Activated naive CD8-positive, alpha-beta T cell (primary cell): ENCODE data around the gene DOCK2.
A peak's percentile ranks its signal among the peaks of the same experiment; 100 is the strongest.
"Not testable (repeated sequence)": the region's sequence is repeated elsewhere in the genome, so short reads cannot be mapped to it uniquely, and the experiment has no call there.

Experiments used
- H3K27ac Mint-ChIP-seq: one replicate; pipeline ENCODE4 v1.8.0; 2021; ENCODE audit warnings: mixed read lengths
- H3K27me3 Mint-ChIP-seq: one replicate; pipeline ENCODE4 v1.8.0; 2021; ENCODE audit warnings: mixed read lengths
- H3K36me3 Mint-ChIP-seq: one replicate; pipeline ENCODE4 v1.8.0; 2021; ENCODE audit warnings: mixed read lengths
- H3K4me1 Mint-ChIP-seq: one replicate; pipeline ENCODE4 v1.8.0; 2021; ENCODE audit warnings: low read depth, mixed read lengths
- H3K4me3 Mint-ChIP-seq: one replicate; pipeline ENCODE4 v1.8.0; 2021; ENCODE audit warnings: mild to moderate bottlenecking, mixed read lengths
- H3K9me3 Mint-ChIP-seq: one replicate; pipeline ENCODE4 v1.8.0; 2021; ENCODE audit warnings: low read depth, mixed read lengths

DOCK2 gene

GRCh38 chr5:169804861-169805260, 167.8 kb downstream of the DOCK2 start:
- Mint-ChIP-seq H3K27me3 (no peaks in the 10 kb centered on the region), H3K9me3 (no peaks in the 10 kb centered on the region), H3K4me3 (peak overlapping the region; percentile 46), H3K27ac (peak overlapping the region; percentile 92), H3K4me1 (peaks cover 42% of the 10 kb centered on the region), H3K36me3 (peaks cover 30% of the 10 kb centered on the region)

- Mint-ChIP-seq H3K4me1 (peaks cover 40% of the 10 kb centered on the region), H3K4me3 (peak overlapping the region; percentile 46), H3K27ac (peak overlapping the region; percentile 92), H3K9me3 (no peaks in the 10 kb centered on the region), H3K27me3 (no peaks in the 10 kb centered on the region), H3K36me3 (peaks cover 28% of the 10 kb centered on the region)
These were observed 168.5 kb downstream of the DOCK2 start for GRCh38 chr5:169805527-169805934.

DNA sequence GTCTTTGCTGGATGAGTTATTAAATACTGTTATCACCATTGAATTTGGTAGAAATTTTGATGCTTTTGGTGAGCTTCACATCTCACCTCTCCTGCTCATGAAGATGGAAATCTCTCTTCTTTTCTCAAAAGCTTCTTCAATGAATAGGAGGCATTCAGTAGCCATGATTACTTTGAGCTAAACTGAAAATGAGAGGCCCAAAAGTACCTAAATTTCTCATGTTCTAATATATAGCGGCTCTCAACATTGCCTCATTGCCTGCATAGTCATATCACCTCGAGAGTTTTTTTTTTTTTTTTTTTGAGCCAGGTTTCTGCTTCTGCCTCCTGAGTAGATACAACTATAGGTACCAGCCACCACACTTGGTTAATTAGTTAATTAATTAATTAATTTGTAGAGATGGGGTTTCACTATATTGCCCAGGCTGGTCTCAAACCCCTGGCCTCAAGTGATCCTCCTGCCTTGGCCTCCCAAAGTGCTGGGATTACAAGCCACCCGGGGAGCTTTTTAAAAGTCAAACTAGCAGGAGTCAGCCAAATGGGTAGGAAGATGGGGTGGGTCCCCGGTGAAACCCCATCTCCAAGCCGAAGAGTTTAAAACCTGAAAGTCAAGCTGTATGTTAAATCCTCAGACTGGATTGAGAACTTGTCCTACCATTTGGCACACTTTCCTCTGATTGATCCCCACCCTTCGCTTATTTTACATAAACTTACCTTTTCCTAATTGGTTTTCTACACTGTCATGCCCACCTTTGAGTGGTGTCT, 169.0 kb downstream of the DOCK2 start:
- H3K27me3 Mint-ChIP-seq, result no peaks in the 10 kb centered on the region
- H3K36me3 Mint-ChIP-seq, result peaks cover 26% of the 10 kb centered on the region
- peak overlapping the region; percentile 92 for H3K27ac Mint-ChIP-seq
- H3K9me3 Mint-ChIP-seq, result no peaks in the 10 kb centered on the region
- H3K4me3 Mint-ChIP-seq, result peak overlapping the region; percentile 46
- peaks cover 38% of the 10 kb centered on the region for H3K4me1 Mint-ChIP-seq

DNA sequence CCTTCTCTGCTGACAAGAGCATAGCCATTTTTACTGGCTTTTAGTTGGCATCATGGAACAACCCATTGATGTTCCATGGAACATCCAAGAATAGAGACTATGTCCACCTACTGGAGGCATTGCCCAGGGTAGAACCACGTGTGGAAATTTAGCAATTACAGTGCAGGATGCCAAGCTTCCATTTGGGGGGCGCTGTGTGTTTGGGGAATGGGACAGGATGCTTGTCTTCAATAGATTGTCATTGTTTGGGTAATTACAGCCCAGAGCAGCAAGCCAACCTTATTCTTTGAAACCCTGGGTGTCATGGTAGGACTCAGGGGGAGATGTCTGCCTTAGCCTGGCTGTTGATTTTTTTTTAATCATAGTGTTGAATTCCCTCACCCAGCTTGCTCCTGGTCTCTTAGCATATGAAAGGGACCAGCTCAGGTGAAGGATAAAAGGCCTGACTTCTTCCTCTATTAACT, 171.1 kb downstream of the DOCK2 start:
- Mint-ChIP-seq H3K27ac (no peak overlapping the region), H3K9me3 (no peaks in the 10 kb centered on the region), H3K4me3 (no peak overlapping the region), H3K27me3 (no peaks in the 10 kb centered on the region), H3K36me3 (peaks cover 31% of the 10 kb centered on the region), H3K4me1 (peaks cover 32% of the 10 kb centered on the region)

- not testable (repeated sequence) for H3K4me3 Mint-ChIP-seq, H3K27me3 Mint-ChIP-seq, H3K27ac Mint-ChIP-seq, H3K9me3 Mint-ChIP-seq
- H3K36me3 Mint-ChIP-seq, result peaks cover 30% of the 10 kb centered on the region
- H3K4me1 Mint-ChIP-seq, result peaks cover 27% of the 10 kb centered on the region
These were observed 171.8 kb downstream of the DOCK2 start for GRCh38 chr5:169808880-169809279.

GRCh38 chr5:169809281-169809680, 172.2 kb downstream of the DOCK2 start:
- H3K36me3 Mint-ChIP-seq, result peaks cover 31% of the 10 kb centered on the region
- H3K27ac Mint-ChIP-seq, result no peak overlapping the region
- peaks cover 23% of the 10 kb centered on the region for H3K4me1 Mint-ChIP-seq
- no peaks in the 10 kb centered on the region for H3K9me3 Mint-ChIP-seq
- no peak overlapping the region for H3K4me3 Mint-ChIP-seq
- no peaks in the 10 kb centered on the region for H3K27me3 Mint-ChIP-seq

- Mint-ChIP-seq H3K27me3 (no peaks in the 10 kb centered on the region), H3K27ac (no peak overlapping the region), H3K36me3 (peaks cover 27% of the 10 kb centered on the region), H3K9me3 (no peaks in the 10 kb centered on the region), H3K4me3 (no peak overlapping the region), H3K4me1 (peaks cover 10% of the 10 kb centered on the region)
These were observed 173.4 kb downstream of the DOCK2 start for GRCh38 chr5:169810524-169810923.

DNA sequence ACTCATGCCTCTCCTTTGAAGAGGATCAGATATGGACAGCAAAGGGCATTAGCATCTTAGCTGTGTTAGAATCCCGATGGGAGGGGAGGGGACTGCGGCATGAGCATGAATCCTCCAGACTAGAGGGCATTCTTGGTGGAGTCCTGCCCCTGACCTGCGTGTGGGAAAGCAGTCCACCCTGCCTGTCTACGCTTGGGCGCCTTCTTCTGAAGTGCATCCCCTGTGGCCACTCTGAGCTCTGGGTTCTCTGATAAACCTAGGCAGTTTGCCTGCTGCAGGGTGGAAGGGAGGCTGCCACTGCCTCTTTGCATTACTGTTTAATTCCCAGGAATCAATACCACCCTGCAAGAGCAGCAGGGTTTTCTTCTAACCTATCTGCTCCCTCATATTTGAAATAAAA, 173.9 kb downstream of the DOCK2 start:
- H3K9me3 Mint-ChIP-seq, result no peaks in the 10 kb centered on the region
- H3K4me1 Mint-ChIP-seq, result peaks cover 5% of the 10 kb centered on the region
- no peaks in the 10 kb centered on the region for H3K27me3 Mint-ChIP-seq
- H3K27ac Mint-ChIP-seq, result no peak overlapping the region
- no peak overlapping the region for H3K4me3 Mint-ChIP-seq
- H3K36me3 Mint-ChIP-seq, result peaks cover 29% of the 10 kb centered on the region

GRCh38 chr5:169811680-169812079, 174.6 kb downstream of the DOCK2 start:
- Mint-ChIP-seq H3K27ac (no peak overlapping the region), H3K36me3 (peaks cover 30% of the 10 kb centered on the region), H3K27me3 (no peaks in the 10 kb centered on the region), H3K4me3 (no peak overlapping the region), H3K9me3 (no peaks in the 10 kb centered on the region), H3K4me1 (peaks cover 4% of the 10 kb centered on the region)

- Mint-ChIP-seq H3K4me3 (no peak overlapping the region), H3K27ac (no peak overlapping the region), H3K27me3 (no peaks in the 10 kb centered on the region), H3K9me3 (no peaks in the 10 kb centered on the region), H3K4me1 (peaks cover 4% of the 10 kb centered on the region), H3K36me3 (peaks cover 40% of the 10 kb centered on the region)
These were observed 175.7 kb downstream of the DOCK2 start for GRCh38 chr5:169812786-169813185.

- Mint-ChIP-seq H3K36me3 (peaks cover 51% of the 10 kb centered on the region), H3K9me3 (no peaks in the 10 kb centered on the region), H3K27me3 (no peaks in the 10 kb centered on the region), H3K4me1 (peaks cover 1% of the 10 kb centered on the region), H3K4me3 (no peak overlapping the region), H3K27ac (no peak overlapping the region)
These were observed 177.0 kb downstream of the DOCK2 start for GRCh38 chr5:169814045-169814444.

DNA sequence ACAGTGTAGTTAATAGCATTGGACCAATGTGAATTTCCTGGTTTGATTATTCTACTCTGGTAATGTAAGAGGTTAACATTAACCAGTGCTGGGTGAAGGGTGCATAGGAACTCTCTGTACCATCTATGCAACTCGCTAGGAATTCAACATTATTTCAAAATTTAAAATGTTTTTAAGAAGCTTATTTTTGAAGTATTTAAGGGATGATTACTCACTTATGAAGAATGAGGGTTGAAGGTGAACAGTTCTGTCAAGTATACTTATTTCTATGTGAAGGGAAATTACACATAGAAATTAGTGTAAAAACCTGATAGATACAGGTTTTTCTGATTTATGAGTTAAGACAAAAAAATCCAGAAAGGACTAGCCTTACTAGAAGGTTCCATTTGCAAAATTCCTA, 177.4 kb downstream of the DOCK2 start:
- H3K27me3 Mint-ChIP-seq, result no peaks in the 10 kb centered on the region
- peaks cover 1% of the 10 kb centered on the region for H3K4me1 Mint-ChIP-seq
- H3K9me3 Mint-ChIP-seq, result no peaks in the 10 kb centered on the region
- H3K27ac Mint-ChIP-seq, result no peak overlapping the region
- peaks cover 50% of the 10 kb centered on the region for H3K36me3 Mint-ChIP-seq
- no peak overlapping the region for H3K4me3 Mint-ChIP-seq

GRCh38 chr5:169817031-169817430, 180.0 kb downstream of the DOCK2 start:
- Mint-ChIP-seq H3K4me1 (peaks cover 1% of the 10 kb centered on the region), H3K4me3 (no peak overlapping the region), H3K9me3 (no peaks in the 10 kb centered on the region), H3K27ac (no peak overlapping the region), H3K36me3 (peaks cover 40% of the 10 kb centered on the region), H3K27me3 (no peaks in the 10 kb centered on the region)

- Mint-ChIP-seq H3K27me3 (no peaks in the 10 kb centered on the region), H3K27ac (no peak overlapping the region), H3K36me3 (peaks cover 15% of the 10 kb centered on the region), H3K9me3 (no peaks in the 10 kb centered on the region), H3K4me1 (peaks cover 9% of the 10 kb centered on the region), H3K4me3 (no peak overlapping the region)
These were observed 189.5 kb downstream of the DOCK2 start for GRCh38 chr5:169826618-169827017.

- peaks cover 16% of the 10 kb centered on the region for H3K36me3 Mint-ChIP-seq
- H3K4me3 Mint-ChIP-seq, result no peak overlapping the region
- no peaks in the 10 kb centered on the region for H3K27me3 Mint-ChIP-seq
- H3K4me1 Mint-ChIP-seq, result peaks cover 13% of the 10 kb centered on the region
- no peaks in the 10 kb centered on the region for H3K9me3 Mint-ChIP-seq
- peak overlapping the region; percentile 68 for H3K27ac Mint-ChIP-seq
These were observed 190.7 kb downstream of the DOCK2 start for GRCh38 chr5:169827769-169828168.

DNA sequence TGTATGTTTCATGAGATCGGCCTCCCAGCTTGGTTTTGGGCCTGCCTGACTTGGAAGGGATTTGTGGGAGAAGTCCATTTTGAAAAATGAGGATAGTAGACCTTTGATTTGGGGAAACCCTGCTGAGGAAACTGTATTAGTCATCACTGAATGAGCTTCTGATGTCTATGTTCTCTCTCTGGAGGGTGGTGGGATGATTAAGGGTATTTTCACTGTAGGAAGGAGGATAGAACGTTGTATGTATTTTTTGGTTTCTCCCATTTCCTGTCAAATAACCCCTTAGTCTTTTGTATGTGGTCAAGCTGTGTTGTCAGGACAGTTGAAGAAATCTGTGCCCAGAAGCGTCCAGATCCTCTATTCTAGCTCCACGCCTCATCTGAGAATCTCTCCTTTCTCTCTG, 191.3 kb downstream of the DOCK2 start:
- H3K4me3 Mint-ChIP-seq, result no peak overlapping the region

More for the DNA sequence above, 191.3 kb downstream of the DOCK2 start:
- Mint-ChIP-seq H3K4me1 (peaks cover 16% of the 10 kb centered on the region), H3K9me3 (no peaks in the 10 kb centered on the region), H3K27ac (peak overlapping the region; percentile 7), H3K36me3 (peaks cover 16% of the 10 kb centered on the region), H3K27me3 (no peaks in the 10 kb centered on the region)
